ENCODE data around the gene HADHA. TPM values are rescaled to one million over a fixed set of nuclear protein-coding genes. Genes with fewer than 3 reads are reported as not detected.

Gene HADHA
- total RNA-seq, 8 experiments from 2014 or later, result 75.1 to 152 (median 113) TPM

GRCh38 chr2:26185954-26186770, 58.3 kb downstream of the HADHA start:
- in situ Hi-C loops (cut with MboI; ENCODE audit: low pct_unique_long_range_greater_than_20kb in 2 of 9, low sequenced_read_pairs in 9 of 9, unreplicated experiment in 9 of 9), result no loop called here
- H3K27ac ChIP-seq, result no peak overlapping the region
- 60 to 100% (median 90%) methylated on average over 2 to 4 of the region's 16 CpGs; no CpG with 5 or more reads in 3 of the 10 experiments for WGBS, 10 experiments
- ATAC-seq (replicated peaks in 6 of 8), result no peak
- no peaks in the 10 kb centered on the region for H3K4me1 ChIP-seq (replicated peaks in 1 of 2)
- H3K4me3 ChIP-seq, result no peak overlapping the region

GRCh38 chr2:26185304-26185928, 59.0 kb downstream of the HADHA start:
- no peak for ATAC-seq (replicated peaks in 6 of 8)
- in situ Hi-C loops (cut with MboI; ENCODE audit: low pct_unique_long_range_greater_than_20kb in 2 of 9, low sequenced_read_pairs in 9 of 9, unreplicated experiment in 9 of 9), result no loop called here

GRCh38 chr2:26184555-26185303, 59.7 kb downstream of the HADHA start:
- peaks cover 6 to 9% of the 10 kb centered on the region in 2 donors for H3K4me1 ChIP-seq (replicated peaks in 1 of 2)
- in situ Hi-C loops (cut with MboI; ENCODE audit: low pct_unique_long_range_greater_than_20kb in 2 of 9, low sequenced_read_pairs in 9 of 9, unreplicated experiment in 9 of 9), result no loop called here
- peak overlapping the region in 1 of 5 donors; percentile 23 for H3K4me3 ChIP-seq
- 58% methylated on average over 23 of the region's 114 CpGs; no CpG with 5 or more reads in 9 of the 10 experiments for WGBS, 10 experiments
- H3K27ac ChIP-seq, result no peak overlapping the region
- peak in 7 of 8 experiments; percentile 6 to 96 (median 74) for ATAC-seq (replicated peaks in 6 of 8)

More at GRCh38 chr2:26185304-26185928, 59.0 kb downstream of the HADHA start:
- Histone ChIP-seq H3K4me1 (replicated peaks in 1 of 2) (peaks cover 0 to 2% of the 10 kb centered on the region in 2 donors), H3K4me3 (peak overlapping the region in 1 of 5 donors; percentile 23), H3K27ac (no peak overlapping the region)
- 0 to 94% (median 17%) methylated on average over 2 to 3 of the region's 20 CpGs; no CpG with 5 or more reads in 5 of the 10 experiments for WGBS, 10 experiments

- Histone ChIP-seq H3K4me1 (replicated peaks in 1 of 2) (peaks cover 12 to 15% of the 10 kb centered on the region in 2 donors), H3K4me3 (no peak overlapping the region), H3K27ac (no peak overlapping the region)
- 80 to 100% (median 100%) methylated on average over 1 to 2 of the region's 34 CpGs; no CpG with 5 or more reads in 7 of the 10 experiments for WGBS, 10 experiments
- no peak for ATAC-seq (replicated peaks in 6 of 8)
- in situ Hi-C loops (cut with MboI; ENCODE audit: low pct_unique_long_range_greater_than_20kb in 2 of 9, low sequenced_read_pairs in 9 of 9, unreplicated experiment in 9 of 9), result no loop called here
Measured at GRCh38 chr2:26184121-26184520, 60.3 kb downstream of the HADHA start.

GRCh38 chr2:26182887-26183630, 61.4 kb downstream of the HADHA start:
- ATAC-seq (replicated peaks in 6 of 8), result no peak
- 70 to 100% (median 100%) methylated on average over 1 to 3 of the region's 11 CpGs; no CpG with 5 or more reads in 2 of the 10 experiments for WGBS, 10 experiments
- Histone ChIP-seq H3K4me1 (replicated peaks in 1 of 2) (peaks cover 18 to 20% of the 10 kb centered on the region in 2 donors), H3K27ac (no peak overlapping the region), H3K4me3 (no peak overlapping the region)
- in situ Hi-C loops (cut with MboI; ENCODE audit: low pct_unique_long_range_greater_than_20kb in 2 of 9, low sequenced_read_pairs in 9 of 9, unreplicated experiment in 9 of 9), result no loop called here

- in situ Hi-C loops (cut with MboI; ENCODE audit: low pct_unique_long_range_greater_than_20kb in 2 of 9, low sequenced_read_pairs in 9 of 9, unreplicated experiment in 9 of 9), result no loop called here
- ATAC-seq (replicated peaks in 6 of 8), result no peak
- Histone ChIP-seq H3K27ac (no peak overlapping the region), H3K4me1 (replicated peaks in 1 of 2) (peaks cover 20% of the 10 kb centered on the region in 2 donors), H3K4me3 (no peak overlapping the region)
- 82 to 100% (median 100%) methylated on average over 1 to 2 of the region's 5 CpGs; no CpG with 5 or more reads in 7 of the 10 experiments for WGBS, 10 experiments
Measured at GRCh38 chr2:26182441-26182840, 62.0 kb downstream of the HADHA start.

GRCh38 chr2:26179446-26179913, 65.0 kb downstream of the HADHA start:
- in situ Hi-C loops (cut with MboI; ENCODE audit: low pct_unique_long_range_greater_than_20kb in 2 of 9, low sequenced_read_pairs in 9 of 9, unreplicated experiment in 9 of 9), result no loop called here
- peak overlapping the region; percentile 60 to 75 for H3K27ac ChIP-seq

GRCh38 chr2:26178746-26179436, 65.5 kb downstream of the HADHA start:
- WGBS, 10 experiments, result no CpG with 5 or more reads among the region's 48 CpGs
- peaks cover 42 to 47% of the 10 kb centered on the region in 2 donors for H3K4me1 ChIP-seq (replicated peaks in 1 of 2)
- peak overlapping the region; percentile 45 to 75 for H3K27ac ChIP-seq
- peak; percentile 36 to 86 (median 74) for ATAC-seq (replicated peaks in 6 of 8)
- peak overlapping the region; percentile 7 to 41 (median 18) for H3K4me3 ChIP-seq
- in situ Hi-C loops (cut with MboI; ENCODE audit: low pct_unique_long_range_greater_than_20kb in 2 of 9, low sequenced_read_pairs in 9 of 9, unreplicated experiment in 9 of 9), result no loop called here

More at GRCh38 chr2:26179446-26179913, 65.0 kb downstream of the HADHA start:
- peak in 7 of 8 experiments; percentile 4 to 52 (median 22) for ATAC-seq (replicated peaks in 6 of 8)
- H3K4me3 ChIP-seq, result peak overlapping the region in 3 of 5 donors; percentile 10 to 41 (median 34)
- 0 to 10% methylated on average over 2 to 6 of the region's 12 CpGs; no CpG with 5 or more reads in 8 of the 10 experiments for WGBS, 10 experiments
- H3K4me1 ChIP-seq (replicated peaks in 1 of 2), result peaks cover 39 to 44% of the 10 kb centered on the region in 2 donors

- no peak for ATAC-seq (replicated peaks in 6 of 8)
- Histone ChIP-seq H3K4me3 (peak overlapping the region in 1 of 5 donors; percentile 41), H3K4me1 (replicated peaks in 1 of 2) (peaks cover 42 to 47% of the 10 kb centered on the region in 2 donors), H3K27ac (no peak overlapping the region)
- 60 to 100% (median 87%) methylated on average over 1 to 3 of the region's 3 CpGs; no CpG with 5 or more reads in 4 of the 10 experiments for WGBS, 10 experiments
- in situ Hi-C loops (cut with MboI; ENCODE audit: low pct_unique_long_range_greater_than_20kb in 2 of 9, low sequenced_read_pairs in 9 of 9, unreplicated experiment in 9 of 9), result no loop called here
Measured at GRCh38 chr2:26178246-26178645, 66.2 kb downstream of the HADHA start.

GRCh38 chr2:26177122-26177521, 67.3 kb downstream of the HADHA start:
- H3K4me1 ChIP-seq (replicated peaks in 1 of 2), result peaks cover 42 to 47% of the 10 kb centered on the region in 2 donors
- in situ Hi-C loops (cut with MboI; ENCODE audit: low pct_unique_long_range_greater_than_20kb in 2 of 9, low sequenced_read_pairs in 9 of 9, unreplicated experiment in 9 of 9), result no loop called here
- WGBS, 10 experiments, result 39 to 100% (median 89%) methylated on average over 1 to 3 of the region's 7 CpGs; no CpG with 5 or more reads in 5 of the 10 experiments
- no peak for ATAC-seq (replicated peaks in 6 of 8)
- H3K4me3 ChIP-seq, result no peak overlapping the region
- H3K27ac ChIP-seq, result no peak overlapping the region

GRCh38 chr2:26176279-26176615, 68.2 kb downstream of the HADHA start:
- Histone ChIP-seq H3K27ac (peak overlapping the region; percentile 21 to 88), H3K4me3 (no peak overlapping the region), H3K4me1 (replicated peaks in 1 of 2) (peaks cover 42 to 47% of the 10 kb centered on the region in 2 donors)
- 0 to 100% methylated on average over 1 to 2 of the region's 11 CpGs; no CpG with 5 or more reads in 8 of the 10 experiments for WGBS, 10 experiments
- in situ Hi-C loops (cut with MboI; ENCODE audit: low pct_unique_long_range_greater_than_20kb in 2 of 9, low sequenced_read_pairs in 9 of 9, unreplicated experiment in 9 of 9), result no loop called here
- no peak for ATAC-seq (replicated peaks in 6 of 8)
